T-helper 9 cell (primary cell): Measurements from ENCODE around the gene APOD.
A peak's percentile ranks its signal among the peaks of the same experiment; 100 is the strongest.

Source experiments
- DNase-seq: peaks from one replicate; pipeline ENCODE4 v3.0.0-alpha.2; 2020

Gene APOD

DNA sequence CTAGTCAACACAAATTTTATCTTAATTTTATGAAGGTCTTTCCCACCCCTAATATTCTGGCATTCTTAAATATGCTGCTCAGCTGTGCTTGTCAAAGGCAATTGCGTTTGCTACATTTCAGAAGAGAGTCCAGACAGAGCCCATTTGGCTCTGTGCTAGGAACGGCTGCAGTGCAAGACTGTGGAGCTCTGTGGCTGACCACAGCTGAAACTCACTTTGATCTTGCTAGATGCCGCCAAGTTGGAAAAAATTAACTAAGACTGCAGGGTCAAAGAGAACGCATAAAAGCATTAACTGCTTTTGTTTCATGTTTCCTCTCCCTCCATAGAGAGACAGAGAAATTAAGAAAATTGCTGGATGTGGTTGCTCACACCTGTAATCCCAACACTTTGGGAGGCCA, 33.0 kb downstream of the APOD start:
- DNase-seq = no peak

DNA sequence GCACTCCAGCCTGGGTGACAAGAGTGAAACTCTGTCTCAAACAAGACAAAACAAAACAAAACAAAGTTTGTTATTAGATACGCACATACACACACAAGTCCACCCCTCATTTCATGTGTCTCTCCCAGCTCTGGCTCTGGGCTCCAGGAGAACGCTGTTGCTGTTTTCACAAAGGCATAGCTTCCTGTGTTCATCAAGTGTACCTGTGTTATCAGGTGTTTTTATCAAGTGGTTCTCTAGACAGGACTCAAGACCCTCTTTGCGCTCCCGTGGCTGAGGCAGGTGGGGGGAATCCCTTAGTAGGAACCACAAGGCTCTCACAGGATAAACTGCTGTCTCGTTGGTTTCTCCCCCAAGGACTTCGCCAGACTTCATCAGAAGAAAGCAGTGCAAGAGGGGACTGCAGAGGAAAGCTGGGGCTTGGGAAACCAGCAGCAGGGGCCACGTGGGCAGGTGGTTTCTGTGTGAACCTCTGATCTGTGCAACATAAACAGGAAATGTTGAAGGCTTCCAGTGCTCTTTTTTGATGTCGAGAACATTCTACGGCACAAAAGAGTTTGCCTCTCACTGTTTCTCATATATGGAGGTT, 33.7 kb downstream of the APOD start:
- DNase-seq = peak; percentile 75

- DNase-seq = no peak
Observed at GRCh38 chr3:195548987-195549386, 34.8 kb downstream of the APOD start.

- DNase-seq = no peak
Observed at GRCh38 chr3:195548501-195548900, 35.2 kb downstream of the APOD start.

- DNase-seq = no peak
Observed at GRCh38 chr3:195548006-195548405, 35.7 kb downstream of the APOD start.

- DNase-seq = no peak
Observed at GRCh38 chr3:195546130-195546560, 37.6 kb downstream of the APOD start.

- DNase-seq = no peak
Observed at GRCh38 chr3:195544634-195545033, 39.1 kb downstream of the APOD start.

- no peak for DNase-seq
Observed at GRCh38 chr3:195544230-195544536, 39.6 kb downstream of the APOD start.

GRCh38 chr3:195543500-195544229, 40.1 kb downstream of the APOD start:
- DNase-seq = no peak

GRCh38 chr3:195542698-195543499, 40.8 kb downstream of the APOD start, which contains the start of gene PPP1R2:
PPP1R2 (minus strand) TSS chr3:195543325; CDS start chr3:195543025, 300 bp downstream.
- peak; percentile 95 for DNase-seq

DNA sequence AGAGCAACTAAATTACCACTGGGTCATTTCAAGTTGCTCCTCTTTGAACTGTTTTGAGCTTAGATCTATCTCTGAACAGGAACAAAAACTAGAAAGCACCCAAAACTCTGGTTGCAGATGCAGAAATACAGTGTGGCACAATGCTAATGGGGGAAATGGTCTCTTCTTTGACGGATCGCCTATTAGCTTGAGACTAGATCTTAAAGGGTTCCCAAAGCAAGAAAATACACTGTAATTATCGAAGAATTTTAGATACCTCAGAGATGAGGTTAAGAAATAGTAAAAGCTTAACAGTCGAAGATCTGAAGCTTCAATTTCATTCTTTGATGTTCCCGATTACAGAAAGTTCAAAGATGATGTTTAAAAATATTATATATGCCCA, 41.4 kb downstream of the APOD start:
- DNase-seq = no peak

DNA sequence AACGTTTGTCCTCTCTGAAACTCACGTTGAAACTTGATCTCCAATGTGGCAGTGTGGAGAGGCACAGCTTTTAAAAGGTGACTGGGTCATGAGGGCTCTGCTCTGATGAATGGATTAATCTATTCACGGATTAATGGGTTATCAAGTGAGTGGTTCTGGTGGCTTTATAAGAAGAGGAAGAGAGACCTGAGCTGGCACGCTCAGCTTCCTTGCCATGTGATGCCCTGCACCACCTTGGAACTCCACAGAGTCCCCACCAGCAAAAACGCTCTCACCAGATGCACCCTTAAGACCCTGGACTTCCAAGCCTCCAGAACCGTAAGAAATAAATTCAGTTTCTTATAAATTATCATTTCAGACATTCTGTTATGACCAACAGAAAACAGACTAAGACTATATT, 43.2 kb downstream of the APOD start:
- no peak for DNase-seq

GRCh38 chr3:195540027-195540426, 43.7 kb downstream of the APOD start:
- no peak for DNase-seq

- DNase-seq = no peak
Observed at GRCh38 chr3:195539479-195539878, 44.3 kb downstream of the APOD start.

DNA sequence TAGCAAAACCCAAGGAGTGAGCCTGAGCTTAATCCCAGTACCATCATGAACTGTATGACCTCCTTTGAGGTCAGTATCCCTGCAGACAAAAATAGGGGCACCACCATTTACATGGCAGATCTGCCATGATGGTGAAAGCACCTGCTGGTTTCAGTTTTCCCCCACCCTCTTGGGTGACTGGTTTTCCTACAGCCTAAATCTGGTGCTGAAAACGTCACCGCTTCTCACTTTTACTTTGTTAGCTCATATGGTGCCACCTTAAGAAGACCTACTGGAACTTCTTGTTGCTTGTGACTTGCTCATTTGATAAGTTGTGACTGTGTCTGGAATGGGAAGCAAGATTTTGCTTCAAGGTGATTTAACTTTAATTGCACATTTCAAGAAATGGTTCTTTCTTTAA, 45.7 kb downstream of the APOD start:
- DNase-seq = no peak

DNA sequence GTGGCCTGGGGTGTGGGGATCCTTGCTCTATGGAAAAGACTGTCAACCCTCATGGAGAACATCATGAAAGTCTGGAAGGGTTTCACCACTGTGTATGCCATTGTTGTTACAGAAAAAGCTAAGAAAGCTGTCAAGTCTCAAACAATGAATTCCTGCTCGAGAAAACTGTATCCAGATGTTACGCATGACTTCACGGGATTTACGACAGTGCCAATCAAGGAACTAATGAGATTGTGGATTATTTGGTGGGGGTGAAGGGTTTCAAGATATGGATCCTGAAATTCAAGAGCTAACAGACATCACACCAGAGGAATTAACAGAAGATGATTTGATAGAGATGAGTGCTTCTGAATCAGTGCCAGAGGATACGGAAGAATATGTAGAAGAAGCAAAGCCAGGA, 48.4 kb downstream of the APOD start:
- DNase-seq = no peak

DNA sequence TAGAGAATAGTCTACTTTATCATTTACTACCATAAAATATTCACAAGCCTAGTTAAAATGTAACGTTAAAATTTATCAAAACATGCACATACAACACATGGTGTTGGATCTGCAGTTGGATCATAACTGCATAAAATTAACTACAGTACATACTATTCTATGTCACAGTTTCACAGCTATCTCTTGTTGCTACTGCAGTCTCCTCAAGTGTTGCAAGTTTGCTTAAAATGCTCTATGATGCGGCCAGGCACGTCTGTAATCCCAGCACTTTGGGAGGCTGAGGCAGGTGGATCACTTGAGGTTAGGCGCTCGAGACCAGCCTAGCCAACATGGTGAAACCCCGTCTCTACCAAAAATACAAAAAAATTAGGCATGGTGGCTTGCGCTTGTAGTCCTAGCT, 50.9 kb downstream of the APOD start:
- DNase-seq = no peak

DNA sequence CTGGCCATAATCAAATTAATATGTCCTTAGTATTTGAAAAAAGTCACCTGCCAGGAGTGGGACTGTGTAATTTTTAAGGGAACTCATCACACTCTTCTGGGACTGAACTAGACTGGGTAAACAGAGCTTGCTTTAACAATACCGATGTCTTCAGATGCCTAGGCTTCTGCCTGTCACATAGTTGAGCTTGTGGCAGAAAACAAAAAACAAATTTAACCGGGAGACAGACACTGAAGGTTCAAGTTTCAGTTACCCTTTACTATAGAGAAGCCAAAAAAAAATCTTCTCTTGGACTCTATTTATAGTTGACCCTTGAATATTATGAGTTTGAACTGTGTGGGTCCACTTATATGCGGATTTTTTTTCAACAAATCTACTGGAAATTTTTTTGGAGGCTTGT, 51.4 kb downstream of the APOD start:
- no peak for DNase-seq

DNA sequence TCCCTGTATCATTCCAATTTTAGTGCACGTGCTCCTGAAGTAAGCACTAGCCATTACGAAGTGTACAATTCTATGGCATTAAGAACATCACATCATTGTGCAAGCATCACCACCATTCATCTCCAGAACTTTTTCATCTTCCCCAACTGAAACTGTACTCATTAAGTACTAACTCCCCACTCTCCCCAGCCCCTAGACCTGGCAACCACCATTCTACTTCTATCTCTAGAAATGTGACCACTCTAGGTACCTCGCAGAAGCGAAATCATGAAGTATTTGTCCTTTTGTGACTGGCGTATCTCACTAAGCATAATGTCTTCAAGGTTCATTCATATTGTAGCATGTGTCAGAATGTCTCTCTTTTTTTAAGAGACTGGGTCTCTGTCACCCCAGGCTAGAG, 52.1 kb downstream of the APOD start:
- no peak for DNase-seq

DNA sequence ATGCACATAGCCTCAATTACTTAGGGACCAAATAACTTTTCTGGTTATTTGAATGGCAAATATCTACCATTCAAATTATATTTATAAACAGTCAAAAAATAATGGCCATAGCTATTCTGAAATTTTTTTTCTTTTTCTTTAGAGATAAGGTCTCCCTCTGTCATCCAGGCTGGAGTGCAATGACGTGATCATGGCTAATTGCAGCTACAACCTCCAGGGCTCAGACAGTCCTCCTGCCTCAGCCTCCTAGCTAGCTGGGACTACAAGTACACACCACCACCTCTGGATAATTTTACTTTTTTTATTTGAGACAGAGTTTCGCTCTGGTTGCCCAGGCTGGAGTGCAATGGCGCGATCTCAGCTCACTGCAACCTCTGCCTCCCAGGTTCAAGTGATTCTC, 57.2 kb downstream of the APOD start:
- no peak for DNase-seq

DNA sequence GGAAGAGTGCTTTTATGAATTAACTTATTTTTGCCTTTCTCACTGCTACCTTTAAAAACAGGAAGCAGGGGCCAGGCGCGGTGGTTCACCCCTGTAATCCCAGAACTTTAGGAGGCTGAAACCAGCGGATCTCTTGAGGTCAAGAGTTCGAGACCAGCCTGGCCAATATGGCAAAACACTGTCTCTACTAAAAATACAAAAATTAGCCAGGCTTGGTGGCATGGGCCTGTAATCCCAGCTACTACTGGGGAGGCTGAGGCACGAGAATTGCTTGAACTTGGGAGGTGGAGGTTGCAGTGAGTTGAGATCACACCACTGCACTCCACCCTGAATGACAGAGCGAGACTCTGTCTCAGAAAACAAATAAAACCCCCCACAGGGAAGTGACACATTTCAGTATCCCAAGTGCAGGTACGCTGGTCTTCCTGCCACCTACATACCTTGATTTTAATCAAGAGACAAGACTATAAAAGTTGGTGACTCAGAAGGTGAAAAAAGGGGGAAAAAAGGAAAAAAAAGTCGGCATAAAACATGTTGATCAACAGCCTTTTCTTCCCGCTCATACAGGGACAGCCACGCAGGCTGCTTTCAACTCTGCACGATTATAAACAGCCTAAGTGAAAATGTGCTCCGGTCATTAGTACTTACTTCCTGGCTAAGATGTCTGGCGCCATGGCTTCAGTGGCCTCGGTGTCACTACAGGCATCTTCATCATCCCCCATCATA, 59.4 kb downstream of the APOD start:
- DNase-seq = no peak

DNA sequence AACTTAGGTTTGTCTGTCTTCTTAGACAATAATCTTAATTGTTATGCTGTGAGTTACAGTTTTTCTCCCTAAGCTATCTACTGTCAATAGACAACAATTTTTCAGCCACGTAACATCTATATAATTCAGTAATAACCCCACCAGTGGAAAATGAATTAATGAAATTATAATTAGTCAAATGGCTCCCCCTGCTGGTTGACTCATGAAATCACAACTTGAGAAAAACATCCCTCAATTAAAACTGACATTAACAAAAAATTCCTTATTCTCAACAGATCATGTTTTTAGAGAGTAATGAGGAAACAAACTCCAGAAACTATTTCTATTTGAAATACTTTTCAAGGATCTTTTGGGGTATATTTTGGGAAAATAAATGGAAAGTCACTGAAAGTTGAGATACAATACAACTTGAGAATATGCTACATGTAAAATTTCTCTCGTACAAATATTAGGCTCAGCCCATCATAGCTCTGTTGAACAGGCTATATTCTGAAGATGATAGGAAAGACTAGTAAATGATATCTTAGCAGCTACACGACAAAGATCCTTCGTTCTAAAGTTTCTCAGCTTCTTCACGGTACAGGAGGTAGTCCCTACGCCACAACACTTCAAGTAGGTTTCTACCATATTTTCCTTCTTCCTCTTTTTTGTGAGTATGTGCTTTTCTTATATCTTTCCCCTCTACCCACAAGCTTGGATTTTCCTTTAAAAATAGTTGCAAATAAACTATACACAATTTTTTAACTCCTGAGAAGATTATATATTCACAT, 61.3 kb downstream of the APOD start:
- DNase-seq = no peak
